Endodermal cell (in vitro differentiated cells): ENCODE measurements around the gene OTULIN. TPM values are rescaled to one million over a fixed set of nuclear protein-coding genes. Genes with fewer than 3 reads are reported as not detected.

ENCODE experiments used
- DNase-seq: peaks from one replicate; pipeline ENCODE4 v3.0.0-alpha.2; 2017
- H3K27ac ChIP-seq: 2 replicates; pipeline ENCODE4 v1.5.1; 2013; ENCODE audit warnings: mild to moderate bottlenecking, low read depth, low read length, moderate library complexity
- H3K27me3 ChIP-seq: 2 replicates; pipeline ENCODE4 v1.6.1; 2013; ENCODE audit warnings: mild to moderate bottlenecking, low read length, moderate library complexity; ENCODE audit not compliant: insufficient read depth, control insufficient read depth, poor library complexity, severe bottlenecking
- H3K36me3 ChIP-seq: 2 replicates; pipeline ENCODE4 v1.7.0; 2013; ENCODE audit warnings: mild to moderate bottlenecking, low read length, moderate library complexity; ENCODE audit not compliant: control insufficient read depth, insufficient read depth
- H3K4me1 ChIP-seq: one replicate; pipeline ENCODE4 v1.7.0; 2013; ENCODE audit warnings: low read length; ENCODE audit not compliant: control insufficient read depth, insufficient read depth
- H3K4me3 ChIP-seq: 2 replicates; pipeline ENCODE4 v1.5.1; 2013; ENCODE audit warnings: mild to moderate bottlenecking, low read length, moderate library complexity
- H3K9ac ChIP-seq: 2 replicates; pipeline ENCODE4 v1.6.1; 2013; ENCODE audit warnings: mild to moderate bottlenecking, low read length, moderate library complexity; ENCODE audit not compliant: poor library complexity, severe bottlenecking; ENCODE audit errors: extremely low read depth
- H3K9me3 ChIP-seq: 2 replicates; pipeline ENCODE4 v1.6.1; 2013; ENCODE audit warnings: mild to moderate bottlenecking, low read length, moderate library complexity; ENCODE audit not compliant: control insufficient read depth
- H3K27ac Mint-ChIP-seq: 2 replicates; pipeline ENCODE4 v1.8.0; 2020; ENCODE audit warnings: mixed read lengths
- H3K27me3 Mint-ChIP-seq: 2 replicates; pipeline ENCODE4 v1.8.0; 2021; ENCODE audit warnings: mild to moderate bottlenecking, mixed read lengths; ENCODE audit not compliant: insufficient read depth
- H3K36me3 Mint-ChIP-seq: 2 replicates; pipeline ENCODE4 v1.8.0; 2020; ENCODE audit warnings: low read depth, mixed read lengths
- H3K4me1 Mint-ChIP-seq: 2 replicates; pipeline ENCODE4 v1.8.0; 2020; ENCODE audit warnings: mixed read lengths
- H3K4me3 Mint-ChIP-seq: 2 replicates; pipeline ENCODE4 v1.8.0; 2020; ENCODE audit warnings: mild to moderate bottlenecking, moderate library complexity, mixed read lengths
- H3K9me3 Mint-ChIP-seq: 2 replicates; pipeline ENCODE4 v1.8.0; 2020; ENCODE audit warnings: mild to moderate bottlenecking, mixed read lengths
- WGBS, 2 experiments: methylation state at CpG; one replicate each; pipeline versions ENCODE4 v1.1.5 to v1.1.7; 2013; ENCODE audit warnings: missing lambda C conversion rate in 2 of 2, mixed read lengths in 1 of 2; ENCODE audit not compliant: insufficient coverage in 1 of 2, insufficient read length in 1 of 2; 5-methylcytosine and 5-hydroxymethylcytosine counted together
- total RNA-seq, 2 donors: library from RNA; stranded (reverse); fragmentation: NEBNext Ultra II Directional in 1 of 2; extraction: Animal tissue kit (Norgen Biotek cat#: 25700) in 1 of 2; gene quantifications; 2 replicates in 1 of 2; 3 replicates in 1 of 2; pipeline ENCODE4 v1.2.1, GENCODE V29; 2021
- TF ChIP-seq, protein P1 (sequence below): fragments of 200-600 bp; sonication (generic); conservative IDR thresholded peaks from 2 replicates; pipeline ENCODE4 v1.5.0; 2021; ENCODE audit warnings: antibody characterized with exemption, mild to moderate bottlenecking

OTULIN gene
- total RNA-seq, 2 donors from 2014 or later, result 36.4 to 43.2 TPM

- Histone ChIP-seq H3K4me1 (no peaks in the 10 kb centered on the region), H3K27ac (no peak overlapping the region), H3K27me3 (no peaks in the 10 kb centered on the region), H3K9me3 (no peaks in the 10 kb centered on the region), H3K36me3 (peaks cover 68% of the 10 kb centered on the region), H3K4me3 (no peak overlapping the region), H3K9ac (no peak overlapping the region)
- no peaks in the 10 kb centered on the region for H3K4me1 Mint-ChIP-seq
- H3K9me3 Mint-ChIP-seq, result no peaks in the 10 kb centered on the region
- WGBS, 2 experiments, result 92 to 98% methylated on average over 9 to 11 of the region's 11 CpGs
- H3K27me3 Mint-ChIP-seq, result no peaks in the 10 kb centered on the region
- DNase-seq, result no peak
- H3K36me3 Mint-ChIP-seq, result peaks cover 53% of the 10 kb centered on the region
- no peak overlapping the region for H3K4me3 Mint-ChIP-seq
- TF ChIP-seq, protein P1, sequence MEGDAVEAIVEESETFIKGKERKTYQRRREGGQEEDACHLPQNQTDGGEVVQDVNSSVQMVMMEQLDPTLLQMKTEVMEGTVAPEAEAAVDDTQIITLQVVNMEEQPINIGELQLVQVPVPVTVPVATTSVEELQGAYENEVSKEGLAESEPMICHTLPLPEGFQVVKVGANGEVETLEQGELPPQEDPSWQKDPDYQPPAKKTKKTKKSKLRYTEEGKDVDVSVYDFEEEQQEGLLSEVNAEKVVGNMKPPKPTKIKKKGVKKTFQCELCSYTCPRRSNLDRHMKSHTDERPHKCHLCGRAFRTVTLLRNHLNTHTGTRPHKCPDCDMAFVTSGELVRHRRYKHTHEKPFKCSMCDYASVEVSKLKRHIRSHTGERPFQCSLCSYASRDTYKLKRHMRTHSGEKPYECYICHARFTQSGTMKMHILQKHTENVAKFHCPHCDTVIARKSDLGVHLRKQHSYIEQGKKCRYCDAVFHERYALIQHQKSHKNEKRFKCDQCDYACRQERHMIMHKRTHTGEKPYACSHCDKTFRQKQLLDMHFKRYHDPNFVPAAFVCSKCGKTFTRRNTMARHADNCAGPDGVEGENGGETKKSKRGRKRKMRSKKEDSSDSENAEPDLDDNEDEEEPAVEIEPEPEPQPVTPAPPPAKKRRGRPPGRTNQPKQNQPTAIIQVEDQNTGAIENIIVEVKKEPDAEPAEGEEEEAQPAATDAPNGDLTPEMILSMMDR, result no peak
- no peak overlapping the region for H3K27ac Mint-ChIP-seq
Measured at GRCh38 chr5:14702238-14702839, 37.8 kb downstream of the OTULIN start.

- no peaks in the 10 kb centered on the region for H3K9me3 ChIP-seq
- no peaks in the 10 kb centered on the region for H3K9me3 Mint-ChIP-seq
- H3K27me3 ChIP-seq, result no peaks in the 10 kb centered on the region
- H3K4me1 Mint-ChIP-seq, result no peaks in the 10 kb centered on the region
- H3K36me3 ChIP-seq, result peaks cover 64% of the 10 kb centered on the region
- no peaks in the 10 kb centered on the region for H3K27me3 Mint-ChIP-seq
- WGBS, 2 experiments, result 94 to 100% methylated on average over 3 to 8 of the region's 8 CpGs
- no peak overlapping the region for H3K9ac ChIP-seq
- no peak overlapping the region for H3K4me3 ChIP-seq
- H3K4me1 ChIP-seq, result no peaks in the 10 kb centered on the region
- DNase-seq, result no peak
- H3K27ac Mint-ChIP-seq, result no peak overlapping the region
- TF ChIP-seq, protein P1, result no peak
- H3K27ac ChIP-seq, result no peak overlapping the region
- H3K4me3 Mint-ChIP-seq, result no peak overlapping the region
- peaks cover 55% of the 10 kb centered on the region for H3K36me3 Mint-ChIP-seq
Measured at GRCh38 chr5:14705556-14705955, 41.0 kb downstream of the OTULIN start.

- DNase-seq, result no peak
- Histone ChIP-seq H3K27ac (no peak overlapping the region), H3K27me3 (no peaks in the 10 kb centered on the region), H3K4me1 (no peaks in the 10 kb centered on the region), H3K36me3 (peaks cover 75% of the 10 kb centered on the region), H3K4me3 (no peak overlapping the region), H3K9me3 (no peaks in the 10 kb centered on the region), H3K9ac (no peak overlapping the region)
- Mint-ChIP-seq H3K4me3 (no peak overlapping the region), H3K27me3 (no peaks in the 10 kb centered on the region), H3K9me3 (no peaks in the 10 kb centered on the region), H3K36me3 (peaks cover 64% of the 10 kb centered on the region), H3K4me1 (no peaks in the 10 kb centered on the region), H3K27ac (no peak overlapping the region)
- TF ChIP-seq, protein P1, result no peak
- WGBS, 2 experiments, result 93 to 98% methylated on average over 6 of the region's 6 CpGs
Measured at GRCh38 chr5:14706615-14707021, 42.1 kb downstream of the OTULIN start.
